K562 (cell line): ENCODE results near the gene GPR149. TPM values are rescaled to one million over a fixed set of nuclear protein-coding genes. Genes with fewer than 3 reads are reported as not detected.
A peak's percentile ranks its signal among the peaks of the same experiment; 100 is the strongest.

Experiments
- CREM ChIP-seq: IDR thresholded peaks from 2 replicates; pipeline ENCODE4 v1.6.1; 2014; ENCODE audit warnings: antibody characterized with exemption, low read depth
- MAZ ChIP-seq, 2 experiments: fragments of 450-650 bp in 1 of 2; sonication (generic) in 1 of 2; formaldehyde crosslinking; IDR thresholded peaks in 1 of 2; conservative IDR thresholded peaks in 1 of 2; 2 replicates each; pipeline versions ENCODE4 v1.4.0 to v1.5.0; 2020; ENCODE audit warnings: mild to moderate bottlenecking in 1 of 2, missing genetic modification reagents in 1 of 2
- NFIC ChIP-seq: fragments of 450-650 bp; IDR thresholded peaks from 2 replicates; pipeline ENCODE4 v1.6.1; 2017; ENCODE audit warnings: mild to moderate bottlenecking, inconsistent platforms
- POLR2H ChIP-seq: IDR thresholded peaks from 2 replicates; pipeline ENCODE4 v1.6.1; 2016; ENCODE audit warnings: missing genetic modification characterization, low read depth, mild to moderate bottlenecking, control low read depth, missing compliant biosample characterization, moderate library complexity
- RBFOX2 ChIP-seq: fragments of 200-400 bp; formaldehyde crosslinking; IDR thresholded peaks from 2 replicates; pipeline ENCODE4 v1.6.1; 2017; ENCODE audit warnings: low read depth, mild to moderate bottlenecking, low read length, moderate library complexity
- TAF7 ChIP-seq: fragments of 450-650 bp; IDR thresholded peaks from 2 replicates; pipeline ENCODE4 v1.6.1; 2016; ENCODE audit warnings: missing genetic modification characterization, missing compliant biosample characterization
- ZNF174 ChIP-seq: fragments of 250-450 bp; sonication (Bioruptor Pico); IDR thresholded peaks from 2 replicates; pipeline ENCODE4 v1.4.0; 2020; ENCODE audit warnings: mild to moderate bottlenecking
- ZNF239 ChIP-seq: fragments of 250-450 bp; sonication (Bioruptor Pico); IDR thresholded peaks from 2 replicates; pipeline ENCODE4 v1.4.0; 2020; ENCODE audit warnings: mild to moderate bottlenecking
- ZNF347 ChIP-seq: fragments of 450-650 bp; formaldehyde crosslinking; IDR thresholded peaks from 2 replicates; pipeline ENCODE4 v1.4.0; 2020; ENCODE audit warnings: low read depth, mild to moderate bottlenecking, moderate library complexity
- ZNF354B ChIP-seq: fragments of 250-450 bp; sonication (Bioruptor Pico); IDR thresholded peaks from 2 replicates; pipeline ENCODE4 v1.4.0; 2020
- polyA plus RNA-seq, 8 experiments: library from polyadenylated mRNA; depleted of rRNA in 4 of 8; stranded (reverse) in 5 of 8; unstranded in 3 of 8; fragments of >200 nt; fragmentation: Nextera tagmentation in 2 of 8; fragmentation: Illumina TruSeq in 1 of 8; extraction: Ambion mirVana in 2 of 8; extraction: Trizol in 1 of 8; gene quantifications; 2 replicates each; pipeline versions ENCODE4 v1.2.1 to v1.2.3, GENCODE V29; 2011 to 2014; ENCODE audit warnings: inconsistent platforms in 1 of 8, missing spikeins in 1 of 8
- total RNA-seq, 7 experiments: library from RNA; depleted of rRNA in 6 of 7; stranded (reverse); fragments of >200 nt in 6 of 7; fragmentation: Illumina TruSeq in 2 of 7; extraction: Trizol in 2 of 7; gene quantifications; 2 replicates each; pipeline versions ENCODE4 v1.2.1 to v1.2.3, GENCODE V29; 2011 to 2021; ENCODE audit warnings: low replicate concordance in 1 of 7
- TF ChIP-seq, protein P1 (sequence below): fragments of 200-600 bp; sonication (generic); IDR thresholded peaks from one replicate; pipeline ENCODE4 v1.6.1; 2012; ENCODE audit warnings: mild to moderate bottlenecking, low read depth, low read length, inconsistent platforms
- TF ChIP-seq, protein P2 (sequence below), 2 experiments: fragments of 200-800 bp in 1 of 2; sonication (Bioruptor generic) in 1 of 2; sonication (generic) in 1 of 2; formaldehyde crosslinking in 1 of 2; IDR thresholded peaks in 1 of 2; conservative IDR thresholded peaks in 1 of 2; 2 replicates each; pipeline versions ENCODE4 v1.5.0 to v1.6.1; 2016 to 2020; ENCODE audit warnings: missing compliant biosample characterization in 1 of 2, missing genetic modification characterization in 1 of 2, missing genetic modification reagents in 1 of 2

The GPR149 gene
- total and polyA plus RNA-seq, 9 of the 15 experiments (the other 6 are each of a cell fraction or from before 2014, with no cell fraction given) = not detected

DNA sequence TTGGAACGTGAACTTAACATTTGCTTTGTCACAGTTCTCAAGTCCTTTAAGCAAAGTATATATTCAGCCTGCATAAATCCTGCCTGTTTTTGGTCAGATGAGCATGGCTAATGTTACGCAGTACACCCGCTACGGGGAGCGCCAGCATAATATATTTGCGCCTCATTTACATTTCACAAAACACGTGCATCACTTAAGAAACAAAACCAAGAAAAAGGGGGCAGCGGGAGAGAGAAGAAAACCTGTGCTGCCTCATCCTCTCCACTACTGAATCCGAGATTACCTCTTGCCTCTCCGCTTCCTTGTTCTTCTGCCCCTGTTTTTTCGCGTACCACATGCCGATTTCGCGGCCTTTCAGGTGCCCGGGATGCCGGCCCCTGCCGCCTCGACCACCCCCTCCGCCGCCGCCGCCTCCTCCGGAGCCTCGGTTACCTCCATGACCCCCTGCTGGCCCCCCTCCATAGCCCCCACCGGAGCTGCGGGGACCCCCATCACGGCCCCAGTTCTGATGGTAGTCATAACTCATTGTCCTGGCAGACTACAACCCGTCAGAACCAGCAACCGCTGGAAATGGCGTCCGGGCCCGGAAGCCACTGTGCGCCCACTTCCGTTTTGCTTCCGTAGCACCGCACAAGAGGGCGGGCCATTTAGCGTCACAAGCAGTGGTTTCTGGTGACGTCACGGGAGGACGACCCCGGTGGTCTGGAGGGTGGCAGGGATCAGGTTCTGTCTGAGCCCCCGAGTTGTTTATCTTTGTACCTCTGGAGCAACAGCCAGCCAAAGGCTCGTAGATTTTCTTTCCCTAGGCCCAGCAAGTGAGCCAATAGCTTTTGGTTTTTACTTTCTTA, 105.9 kb downstream of the GPR149 start, which contains the start of gene DHX36 (continued):
- TF ChIP-seq, protein P1, sequence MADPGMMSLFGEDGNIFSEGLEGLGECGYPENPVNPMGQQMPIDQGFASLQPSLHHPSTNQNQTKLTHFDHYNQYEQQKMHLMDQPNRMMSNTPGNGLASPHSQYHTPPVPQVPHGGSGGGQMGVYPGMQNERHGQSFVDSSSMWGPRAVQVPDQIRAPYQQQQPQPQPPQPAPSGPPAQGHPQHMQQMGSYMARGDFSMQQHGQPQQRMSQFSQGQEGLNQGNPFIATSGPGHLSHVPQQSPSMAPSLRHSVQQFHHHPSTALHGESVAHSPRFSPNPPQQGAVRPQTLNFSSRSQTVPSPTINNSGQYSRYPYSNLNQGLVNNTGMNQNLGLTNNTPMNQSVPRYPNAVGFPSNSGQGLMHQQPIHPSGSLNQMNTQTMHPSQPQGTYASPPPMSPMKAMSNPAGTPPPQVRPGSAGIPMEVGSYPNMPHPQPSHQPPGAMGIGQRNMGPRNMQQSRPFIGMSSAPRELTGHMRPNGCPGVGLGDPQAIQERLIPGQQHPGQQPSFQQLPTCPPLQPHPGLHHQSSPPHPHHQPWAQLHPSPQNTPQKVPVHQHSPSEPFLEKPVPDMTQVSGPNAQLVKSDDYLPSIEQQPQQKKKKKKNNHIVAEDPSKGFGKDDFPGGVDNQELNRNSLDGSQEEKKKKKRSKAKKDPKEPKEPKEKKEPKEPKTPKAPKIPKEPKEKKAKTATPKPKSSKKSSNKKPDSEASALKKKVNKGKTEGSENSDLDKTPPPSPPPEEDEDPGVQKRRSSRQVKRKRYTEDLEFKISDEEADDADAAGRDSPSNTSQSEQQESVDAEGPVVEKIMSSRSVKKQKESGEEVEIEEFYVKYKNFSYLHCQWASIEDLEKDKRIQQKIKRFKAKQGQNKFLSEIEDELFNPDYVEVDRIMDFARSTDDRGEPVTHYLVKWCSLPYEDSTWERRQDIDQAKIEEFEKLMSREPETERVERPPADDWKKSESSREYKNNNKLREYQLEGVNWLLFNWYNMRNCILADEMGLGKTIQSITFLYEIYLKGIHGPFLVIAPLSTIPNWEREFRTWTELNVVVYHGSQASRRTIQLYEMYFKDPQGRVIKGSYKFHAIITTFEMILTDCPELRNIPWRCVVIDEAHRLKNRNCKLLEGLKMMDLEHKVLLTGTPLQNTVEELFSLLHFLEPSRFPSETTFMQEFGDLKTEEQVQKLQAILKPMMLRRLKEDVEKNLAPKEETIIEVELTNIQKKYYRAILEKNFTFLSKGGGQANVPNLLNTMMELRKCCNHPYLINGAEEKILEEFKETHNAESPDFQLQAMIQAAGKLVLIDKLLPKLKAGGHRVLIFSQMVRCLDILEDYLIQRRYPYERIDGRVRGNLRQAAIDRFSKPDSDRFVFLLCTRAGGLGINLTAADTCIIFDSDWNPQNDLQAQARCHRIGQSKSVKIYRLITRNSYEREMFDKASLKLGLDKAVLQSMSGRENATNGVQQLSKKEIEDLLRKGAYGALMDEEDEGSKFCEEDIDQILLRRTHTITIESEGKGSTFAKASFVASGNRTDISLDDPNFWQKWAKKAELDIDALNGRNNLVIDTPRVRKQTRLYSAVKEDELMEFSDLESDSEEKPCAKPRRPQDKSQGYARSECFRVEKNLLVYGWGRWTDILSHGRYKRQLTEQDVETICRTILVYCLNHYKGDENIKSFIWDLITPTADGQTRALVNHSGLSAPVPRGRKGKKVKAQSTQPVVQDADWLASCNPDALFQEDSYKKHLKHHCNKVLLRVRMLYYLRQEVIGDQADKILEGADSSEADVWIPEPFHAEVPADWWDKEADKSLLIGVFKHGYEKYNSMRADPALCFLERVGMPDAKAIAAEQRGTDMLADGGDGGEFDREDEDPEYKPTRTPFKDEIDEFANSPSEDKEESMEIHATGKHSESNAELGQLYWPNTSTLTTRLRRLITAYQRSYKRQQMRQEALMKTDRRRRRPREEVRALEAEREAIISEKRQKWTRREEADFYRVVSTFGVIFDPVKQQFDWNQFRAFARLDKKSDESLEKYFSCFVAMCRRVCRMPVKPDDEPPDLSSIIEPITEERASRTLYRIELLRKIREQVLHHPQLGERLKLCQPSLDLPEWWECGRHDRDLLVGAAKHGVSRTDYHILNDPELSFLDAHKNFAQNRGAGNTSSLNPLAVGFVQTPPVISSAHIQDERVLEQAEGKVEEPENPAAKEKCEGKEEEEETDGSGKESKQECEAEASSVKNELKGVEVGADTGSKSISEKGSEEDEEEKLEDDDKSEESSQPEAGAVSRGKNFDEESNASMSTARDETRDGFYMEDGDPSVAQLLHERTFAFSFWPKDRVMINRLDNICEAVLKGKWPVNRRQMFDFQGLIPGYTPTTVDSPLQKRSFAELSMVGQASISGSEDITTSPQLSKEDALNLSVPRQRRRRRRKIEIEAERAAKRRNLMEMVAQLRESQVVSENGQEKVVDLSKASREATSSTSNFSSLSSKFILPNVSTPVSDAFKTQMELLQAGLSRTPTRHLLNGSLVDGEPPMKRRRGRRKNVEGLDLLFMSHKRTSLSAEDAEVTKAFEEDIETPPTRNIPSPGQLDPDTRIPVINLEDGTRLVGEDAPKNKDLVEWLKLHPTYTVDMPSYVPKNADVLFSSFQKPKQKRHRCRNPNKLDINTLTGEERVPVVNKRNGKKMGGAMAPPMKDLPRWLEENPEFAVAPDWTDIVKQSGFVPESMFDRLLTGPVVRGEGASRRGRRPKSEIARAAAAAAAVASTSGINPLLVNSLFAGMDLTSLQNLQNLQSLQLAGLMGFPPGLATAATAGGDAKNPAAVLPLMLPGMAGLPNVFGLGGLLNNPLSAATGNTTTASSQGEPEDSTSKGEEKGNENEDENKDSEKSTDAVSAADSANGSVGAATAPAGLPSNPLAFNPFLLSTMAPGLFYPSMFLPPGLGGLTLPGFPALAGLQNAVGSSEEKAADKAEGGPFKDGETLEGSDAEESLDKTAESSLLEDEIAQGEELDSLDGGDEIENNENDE = no peak
- TF ChIP-seq ZNF354B (no peak), MAZ (CRISPR knock-in tag; conservative IDR thresholded peaks at IDR 0.05 in 1 of 2, IDR thresholded peaks at IDR 0.05 in 1 of 2) (peak in 1 of 2 experiments; percentile 45; a peak in 2 of 4 replicates), RBFOX2 (peak; percentile 95), ZNF174 (CRISPR knock-in tag) (no peak), POLR2H (tag) (peak; percentile 85), ZNF239 (CRISPR knock-in tag) (no peak), TAF7 (tag) (peak; percentile 90), NFIC (peak; percentile 33; the same call in 1 of the 2 replicates), CREM (peak; percentile 99), ZNF347 (CRISPR knock-in tag) (no peak)
- TF ChIP-seq, protein P2, sequence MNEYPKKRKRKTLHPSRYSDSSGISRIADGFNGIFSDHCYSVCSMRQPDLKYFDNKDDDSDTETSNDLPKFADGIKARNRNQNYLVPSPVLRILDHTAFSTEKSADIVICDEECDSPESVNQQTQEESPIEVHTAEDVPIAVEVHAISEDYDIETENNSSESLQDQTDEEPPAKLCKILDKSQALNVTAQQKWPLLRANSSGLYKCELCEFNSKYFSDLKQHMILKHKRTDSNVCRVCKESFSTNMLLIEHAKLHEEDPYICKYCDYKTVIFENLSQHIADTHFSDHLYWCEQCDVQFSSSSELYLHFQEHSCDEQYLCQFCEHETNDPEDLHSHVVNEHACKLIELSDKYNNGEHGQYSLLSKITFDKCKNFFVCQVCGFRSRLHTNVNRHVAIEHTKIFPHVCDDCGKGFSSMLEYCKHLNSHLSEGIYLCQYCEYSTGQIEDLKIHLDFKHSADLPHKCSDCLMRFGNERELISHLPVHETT (CRISPR knock-in tag; conservative IDR thresholded peaks at IDR 0.05 in 1 of 2, IDR thresholded peaks at IDR 0.05 in 1 of 2) = peak in 1 of 2 experiments; percentile 23; a peak in 1 of 4 replicates
